NCI-H1417 (cell line): ENCODE data around the gene OBI1.
A peak's percentile ranks its signal among the peaks of the same experiment; 100 is the strongest.

Experiments used
- DNase-seq, 3 experiments: peaks; one replicate each; lab custom pipeline; 2025; lab: John Stamatoyannopoulos, UW

Gene OBI1

GRCh38 chr13:78602561-78603239 is 56.3 kb downstream of the OBI1 start:
- peak; percentile 47 to 87 (median 83) for DNase-seq

DNA sequence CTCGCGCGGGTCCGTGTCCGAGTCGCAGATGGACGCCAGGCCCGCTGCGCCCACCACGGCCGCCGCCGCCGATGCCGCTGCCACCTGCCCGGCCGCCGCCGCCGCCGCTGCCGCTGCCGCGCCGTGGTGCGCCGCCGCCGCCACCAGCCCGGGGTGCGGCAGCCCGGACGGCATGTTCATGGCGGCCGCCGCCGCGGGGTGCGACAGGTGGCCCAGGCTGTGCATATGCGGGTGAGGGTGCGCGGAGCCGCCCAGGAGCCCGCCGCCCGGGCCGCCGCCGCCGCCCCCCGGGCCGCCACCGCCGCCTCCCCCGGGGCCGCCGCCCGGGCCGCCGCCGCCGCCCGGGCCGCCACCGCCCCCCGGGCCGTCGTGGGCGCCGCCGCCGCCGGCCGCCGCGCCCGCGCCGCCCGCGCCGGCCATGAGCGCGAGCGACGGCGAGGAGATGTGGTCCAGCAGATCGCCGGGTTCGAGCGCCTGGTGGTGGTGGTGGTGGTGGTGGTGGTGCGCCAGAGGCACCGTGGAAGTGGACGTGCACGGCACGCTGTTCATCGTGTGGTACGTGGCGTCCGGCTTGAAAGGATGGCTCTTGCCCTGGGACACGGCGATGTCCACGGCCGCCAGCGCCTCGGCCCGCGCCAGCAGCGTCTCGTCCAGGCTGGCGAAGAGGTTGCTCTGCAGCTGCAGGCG is 56.9 kb downstream of the OBI1 start:
- peak in 1 of 3 experiments; percentile 34 for DNase-seq

- peak; percentile 43 to 70 (median 47) for DNase-seq
These were observed 57.7 kb downstream of the OBI1 start for GRCh38 chr13:78601124-78601873.

- no peak for DNase-seq
These were observed 58.6 kb downstream of the OBI1 start for GRCh38 chr13:78600280-78600883.

DNA sequence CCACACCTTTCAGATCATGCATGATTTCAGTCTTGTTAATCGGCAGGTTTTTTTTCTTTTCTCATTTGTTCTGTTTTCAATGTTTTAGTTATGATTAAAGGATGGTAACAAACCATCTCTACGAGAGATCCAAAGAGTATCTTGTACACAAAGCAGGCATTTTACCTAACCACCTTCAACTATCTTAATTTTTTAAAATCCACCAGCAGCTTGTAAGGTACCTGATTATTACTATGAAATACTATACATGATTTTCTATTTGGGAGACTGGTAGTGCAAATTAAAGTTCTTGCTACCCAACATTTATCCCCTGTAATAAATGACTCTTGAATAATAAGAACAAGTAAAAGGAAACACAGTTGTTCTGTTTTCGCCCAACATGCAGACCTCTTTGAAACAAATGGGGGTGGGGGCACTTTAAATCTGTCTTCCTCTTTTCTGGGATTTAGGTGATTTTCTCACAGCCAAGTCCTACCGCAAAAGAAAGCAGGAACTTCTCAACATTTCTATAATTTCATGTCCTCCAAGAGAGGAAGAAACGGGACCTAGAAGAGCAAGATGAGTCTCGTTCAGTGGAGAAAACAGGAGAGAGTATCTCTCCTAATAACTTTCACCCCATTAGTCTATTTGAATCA is 59.2 kb downstream of the OBI1 start:
- DNase-seq: no peak

GRCh38 chr13:78598966-78599644 is 59.9 kb downstream of the OBI1 start:
- no peak for DNase-seq

GRCh38 chr13:78598116-78598781 is 60.7 kb downstream of the OBI1 start:
- no peak for DNase-seq

DNA sequence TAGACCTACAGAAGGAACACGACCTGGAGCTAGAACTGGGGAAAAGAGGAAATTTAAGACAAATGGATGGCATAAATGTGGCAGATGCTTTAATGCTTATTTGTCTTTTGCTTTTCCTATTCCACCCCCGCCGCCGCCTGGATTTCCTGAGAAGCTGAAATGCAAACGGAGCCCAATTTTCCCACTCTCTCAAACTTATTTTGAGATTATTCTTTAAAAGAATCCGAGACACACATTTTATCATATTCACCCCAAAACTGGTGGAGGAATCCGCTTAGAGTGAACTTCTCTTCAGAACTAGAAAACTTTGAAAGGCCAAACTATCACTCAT is 61.4 kb downstream of the OBI1 start:
- DNase-seq: no peak

GRCh38 chr13:78596736-78597601 is 62.0 kb downstream of the OBI1 start:
- DNase-seq: no peak

DNA sequence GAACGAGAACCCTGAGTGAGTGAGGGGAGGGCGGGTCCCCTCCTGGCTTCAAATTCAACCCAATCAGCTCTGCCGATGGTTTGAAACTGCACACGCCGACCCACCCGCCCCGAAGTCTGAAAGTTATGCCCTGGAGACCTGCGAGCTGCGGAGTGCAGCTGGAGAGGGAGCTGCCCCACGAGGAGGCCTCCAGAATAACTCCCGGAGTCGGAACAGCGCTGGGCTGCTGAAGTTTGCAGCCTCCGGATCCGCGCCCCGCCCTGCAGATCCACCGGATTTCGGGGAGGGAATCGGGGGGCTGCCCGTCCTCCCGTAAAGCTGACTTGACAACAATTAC is 62.6 kb downstream of the OBI1 start:
- no peak for DNase-seq

GRCh38 chr13:78595495-78596398 is 63.2 kb downstream of the OBI1 start:
- no peak for DNase-seq

DNA sequence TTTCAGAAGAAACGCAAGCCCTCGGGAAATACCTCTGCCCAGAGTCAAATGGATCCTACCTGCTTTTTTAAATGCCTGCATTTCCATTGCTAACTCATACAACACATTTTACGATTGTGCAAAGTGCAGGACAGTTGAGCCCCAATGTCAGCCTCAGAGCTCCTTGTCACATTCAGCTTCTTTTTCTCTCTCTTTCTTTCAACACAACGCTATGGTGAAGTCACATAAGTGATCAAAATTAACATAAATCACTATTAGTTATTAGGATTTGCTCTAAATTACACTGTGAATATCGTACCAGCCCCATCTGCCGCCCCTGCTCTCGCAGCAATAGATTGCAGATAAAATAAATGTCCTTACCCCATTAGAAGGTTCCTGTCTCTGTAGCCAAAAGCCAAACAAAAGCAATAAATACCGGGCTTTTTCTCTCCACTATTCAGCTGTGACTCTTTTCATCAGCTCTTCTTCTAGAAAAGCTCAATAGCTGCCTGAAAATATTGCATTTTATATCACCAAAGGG is 64.4 kb downstream of the OBI1 start:
- no peak for DNase-seq

GRCh38 chr13:78593652-78594455 is 65.1 kb downstream of the OBI1 start:
- peak; percentile 30 to 89 (median 78) for DNase-seq

DNA sequence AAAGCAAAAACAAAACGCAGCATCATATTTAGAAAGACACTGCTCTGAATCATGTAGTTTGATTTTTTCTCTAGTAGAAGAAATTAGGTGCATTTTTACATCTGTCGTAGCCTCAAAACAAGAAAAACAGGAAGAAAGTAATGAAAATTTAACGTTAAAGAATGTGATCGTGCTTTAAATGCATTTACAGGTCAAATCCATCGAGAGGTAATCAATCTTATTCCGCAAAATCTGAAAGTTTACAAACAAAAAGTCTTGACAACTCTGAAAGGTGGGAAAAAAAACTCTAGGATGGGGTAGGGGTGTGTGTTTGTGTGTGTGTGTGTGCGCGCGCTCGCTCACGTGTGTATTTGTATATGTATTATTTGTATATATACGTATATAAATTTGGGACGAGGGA is 65.8 kb downstream of the OBI1 start:
- no peak for DNase-seq

GRCh38 chr13:78592584-78592983 is 66.4 kb downstream of the OBI1 start:
- peak in 1 of 3 experiments; percentile 47 for DNase-seq

- DNase-seq: no peak
These were observed 69.7 kb downstream of the OBI1 start for GRCh38 chr13:78589206-78589605.

- DNase-seq: no peak
These were observed 71.6 kb downstream of the OBI1 start for GRCh38 chr13:78587395-78587794.

DNA sequence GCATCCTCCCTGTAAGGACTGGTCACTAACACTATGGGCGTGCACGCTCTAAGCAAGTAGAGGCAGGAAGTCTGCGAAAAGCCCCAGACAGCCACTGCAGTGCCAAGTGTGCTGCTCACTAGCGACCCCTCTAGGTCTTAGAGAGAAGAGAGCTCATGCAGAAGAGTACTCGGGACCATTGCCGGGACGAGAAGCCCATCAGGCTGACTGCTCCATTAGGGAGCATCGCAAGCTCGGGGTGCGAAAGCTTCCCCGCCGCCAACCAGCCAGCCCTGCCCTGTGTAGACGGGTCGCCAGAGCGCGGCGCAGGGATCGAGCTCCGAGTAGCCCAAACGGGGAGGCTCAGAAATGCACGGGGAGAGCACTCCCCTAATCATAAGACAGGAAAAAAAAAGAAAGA is 72.2 kb downstream of the OBI1 start:
- DNase-seq: no peak
